ENCODE measurements around the gene FAM241A.

Gene FAM241A

DNA sequence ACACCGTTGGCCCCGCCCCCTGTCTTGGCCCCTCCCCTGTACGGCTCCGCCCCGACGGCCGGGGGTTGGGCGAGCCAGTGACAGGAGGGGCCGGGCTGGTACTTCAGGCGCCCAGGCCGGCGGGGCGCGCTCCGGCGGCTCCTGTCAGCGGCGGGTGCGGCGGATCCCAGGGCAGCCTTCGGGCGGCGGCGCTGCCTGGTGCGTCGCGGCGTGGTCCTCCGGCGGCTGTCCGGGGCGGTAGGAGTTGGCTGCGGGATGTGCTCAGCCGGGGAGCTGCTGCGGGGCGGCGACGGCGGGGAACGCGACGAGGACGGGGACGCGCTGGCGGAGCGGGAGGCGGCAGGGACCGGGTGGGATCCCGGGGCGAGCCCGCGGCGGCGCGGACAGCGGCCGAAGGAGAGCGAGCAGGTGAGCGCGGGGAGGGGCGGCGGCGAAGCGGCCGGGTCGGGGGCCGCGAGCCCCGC lies at the start of gene FAM241A:
Gene FAM241A (plus strand): TSS at position 129 of the 464 bp plus-strand sequence. CDS start 127 bp downstream, at position 256.
- peak; percentile 88 for DNase-seq (ENCODE audit: low read depth)
- TF ChIP-seq, protein P1, sequence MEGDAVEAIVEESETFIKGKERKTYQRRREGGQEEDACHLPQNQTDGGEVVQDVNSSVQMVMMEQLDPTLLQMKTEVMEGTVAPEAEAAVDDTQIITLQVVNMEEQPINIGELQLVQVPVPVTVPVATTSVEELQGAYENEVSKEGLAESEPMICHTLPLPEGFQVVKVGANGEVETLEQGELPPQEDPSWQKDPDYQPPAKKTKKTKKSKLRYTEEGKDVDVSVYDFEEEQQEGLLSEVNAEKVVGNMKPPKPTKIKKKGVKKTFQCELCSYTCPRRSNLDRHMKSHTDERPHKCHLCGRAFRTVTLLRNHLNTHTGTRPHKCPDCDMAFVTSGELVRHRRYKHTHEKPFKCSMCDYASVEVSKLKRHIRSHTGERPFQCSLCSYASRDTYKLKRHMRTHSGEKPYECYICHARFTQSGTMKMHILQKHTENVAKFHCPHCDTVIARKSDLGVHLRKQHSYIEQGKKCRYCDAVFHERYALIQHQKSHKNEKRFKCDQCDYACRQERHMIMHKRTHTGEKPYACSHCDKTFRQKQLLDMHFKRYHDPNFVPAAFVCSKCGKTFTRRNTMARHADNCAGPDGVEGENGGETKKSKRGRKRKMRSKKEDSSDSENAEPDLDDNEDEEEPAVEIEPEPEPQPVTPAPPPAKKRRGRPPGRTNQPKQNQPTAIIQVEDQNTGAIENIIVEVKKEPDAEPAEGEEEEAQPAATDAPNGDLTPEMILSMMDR (conservative IDR thresholded peaks at IDR 0.05; ENCODE audit: low read depth, low read length): no peak
- peak within 1 kb of the TSS; percentile 74 for H3K4me3 ChIP-seq (ENCODE audit: low read depth, low read length)

DNA sequence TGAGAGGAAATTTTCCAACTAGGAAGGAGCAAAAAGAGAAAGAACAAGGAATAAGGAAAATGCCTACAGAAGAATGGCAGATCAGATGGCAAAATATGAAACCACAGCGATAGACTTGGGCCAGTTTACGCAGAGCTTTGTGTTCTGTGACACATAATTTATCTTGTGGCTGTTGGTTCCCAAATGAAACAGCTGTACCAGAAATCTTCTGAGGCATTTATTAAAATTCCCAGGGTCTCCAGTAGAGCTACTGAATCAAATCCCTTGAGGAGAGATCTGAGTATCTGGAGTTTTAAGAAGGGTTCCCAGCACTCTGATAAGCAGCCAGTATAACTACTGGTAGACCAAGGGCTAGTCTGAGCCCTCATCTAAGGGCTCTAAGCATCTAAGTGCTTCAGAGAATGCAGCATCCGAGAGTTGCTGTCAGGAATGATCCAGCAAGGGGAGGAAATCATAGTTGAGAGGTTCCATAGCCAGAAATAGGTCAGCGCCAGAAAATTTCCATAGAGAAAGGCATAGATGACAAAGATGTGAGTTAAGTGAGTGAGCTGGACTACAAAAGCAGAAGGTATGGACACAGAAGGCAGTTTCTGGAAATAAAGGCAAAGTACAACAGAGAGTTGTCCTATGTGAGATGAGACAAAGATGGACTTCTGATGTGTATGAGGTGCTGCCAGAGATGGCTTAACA lies 46.3 kb upstream of the FAM241A start:
- DNase-seq (ENCODE audit: low read depth): no peak
- H3K4me3 ChIP-seq (ENCODE audit: low read depth, low read length): no peak overlapping the region
- TF ChIP-seq, protein P1 (conservative IDR thresholded peaks at IDR 0.05; ENCODE audit: low read depth, low read length): no peak

DNA sequence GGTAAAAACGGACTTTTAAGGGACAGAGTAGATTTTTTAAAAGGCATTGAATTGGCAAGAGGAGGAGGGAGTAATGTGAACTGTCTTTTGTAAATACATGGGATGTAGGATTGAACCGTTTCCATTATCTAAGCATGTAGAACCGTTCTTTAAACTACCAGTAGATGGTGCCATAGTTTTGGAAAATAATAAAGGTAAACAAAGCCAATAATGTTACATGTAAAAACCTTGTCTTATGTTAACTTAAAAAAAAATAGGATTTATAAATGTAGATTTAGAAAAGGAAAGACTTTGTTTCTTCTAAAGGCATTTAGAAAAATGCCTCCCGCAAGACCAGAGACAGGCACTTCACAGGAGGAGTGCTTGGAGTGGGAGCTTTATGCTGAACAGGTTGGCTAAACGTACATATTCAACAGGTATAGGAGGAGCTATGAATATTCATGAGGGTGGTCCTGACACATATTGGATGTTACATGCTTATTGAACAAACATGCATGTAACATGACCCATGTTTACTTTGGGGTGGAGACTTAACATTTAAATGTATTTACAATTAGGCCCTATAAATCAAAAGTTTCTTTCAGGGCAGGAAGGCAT lies 45.5 kb upstream of the FAM241A start:
- peak; percentile 83 for DNase-seq (ENCODE audit: low read depth)
- TF ChIP-seq, protein P1 (conservative IDR thresholded peaks at IDR 0.05; ENCODE audit: low read depth, low read length): peak; percentile 59

DNA sequence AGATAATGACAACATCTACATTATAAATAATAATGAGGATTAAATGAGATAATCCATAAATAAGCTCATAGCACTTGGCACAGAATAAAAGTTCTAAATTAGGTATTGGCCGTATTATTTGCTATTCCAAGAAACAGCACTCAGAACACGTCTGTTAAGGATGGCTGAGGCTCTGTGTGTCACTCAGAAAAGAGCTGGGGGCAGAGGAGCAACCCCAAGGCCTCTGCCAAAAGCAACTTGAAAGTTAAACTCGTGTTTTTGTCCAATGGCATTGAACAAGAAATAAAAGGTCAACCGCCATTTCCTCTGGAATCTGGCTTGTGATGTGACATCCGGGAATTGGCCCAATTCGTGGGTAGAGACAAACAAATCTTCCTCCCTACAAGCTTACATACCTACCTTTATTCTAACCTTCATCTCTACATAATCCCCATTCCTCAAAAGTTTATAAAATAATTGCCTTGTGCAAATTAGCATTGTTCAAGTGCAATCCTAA lies 42.3 kb upstream of the FAM241A start:
- DNase-seq (ENCODE audit: low read depth): no peak
- no peak overlapping the region for H3K4me3 ChIP-seq (ENCODE audit: low read depth, low read length)
- TF ChIP-seq, protein P1 (conservative IDR thresholded peaks at IDR 0.05; ENCODE audit: low read depth, low read length): no peak

More for the DNA sequence above, 45.5 kb upstream of the FAM241A start:
- H3K4me3 ChIP-seq (ENCODE audit: low read depth, low read length): no peak overlapping the region

DNA sequence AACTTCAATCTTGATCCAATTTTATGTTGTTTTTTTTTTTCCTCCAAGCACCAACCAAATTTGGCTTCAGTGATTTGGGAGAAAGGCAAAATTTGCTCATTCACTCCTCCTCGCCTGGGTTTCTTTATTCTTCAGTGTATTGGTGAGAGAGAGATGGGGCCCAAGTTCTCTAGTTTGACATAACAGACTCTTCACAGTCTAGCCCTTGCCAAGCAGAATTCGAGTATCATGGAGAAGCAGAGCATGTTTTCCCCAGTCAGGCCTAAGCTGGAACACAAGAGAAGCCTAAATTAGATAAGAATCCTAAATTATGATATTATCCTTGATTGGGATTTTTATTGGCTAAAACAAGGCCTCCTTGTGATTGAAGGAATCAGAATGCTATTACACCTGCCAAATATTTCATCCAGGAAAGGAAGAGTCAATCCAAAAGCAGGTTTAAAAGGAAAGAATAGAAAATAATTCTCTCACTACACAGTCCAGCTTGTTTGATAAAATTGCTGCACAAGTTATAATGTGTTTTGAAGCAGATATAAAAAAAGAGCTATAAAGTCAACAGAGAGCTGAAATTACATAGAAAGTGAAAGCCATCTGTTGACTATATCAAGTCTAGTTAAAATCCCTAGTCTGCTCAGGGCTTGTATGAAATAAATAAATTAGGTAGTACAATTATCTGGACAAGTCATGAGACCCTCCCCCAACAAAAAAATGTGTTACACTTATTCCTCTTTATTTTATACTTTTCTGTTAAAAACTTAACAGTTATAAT lies 39.9 kb upstream of the FAM241A start:
- TF ChIP-seq, protein P1 (conservative IDR thresholded peaks at IDR 0.05; ENCODE audit: low read depth, low read length): no peak
- H3K4me3 ChIP-seq (ENCODE audit: low read depth, low read length): no peak overlapping the region
- DNase-seq (ENCODE audit: low read depth): no peak

DNA sequence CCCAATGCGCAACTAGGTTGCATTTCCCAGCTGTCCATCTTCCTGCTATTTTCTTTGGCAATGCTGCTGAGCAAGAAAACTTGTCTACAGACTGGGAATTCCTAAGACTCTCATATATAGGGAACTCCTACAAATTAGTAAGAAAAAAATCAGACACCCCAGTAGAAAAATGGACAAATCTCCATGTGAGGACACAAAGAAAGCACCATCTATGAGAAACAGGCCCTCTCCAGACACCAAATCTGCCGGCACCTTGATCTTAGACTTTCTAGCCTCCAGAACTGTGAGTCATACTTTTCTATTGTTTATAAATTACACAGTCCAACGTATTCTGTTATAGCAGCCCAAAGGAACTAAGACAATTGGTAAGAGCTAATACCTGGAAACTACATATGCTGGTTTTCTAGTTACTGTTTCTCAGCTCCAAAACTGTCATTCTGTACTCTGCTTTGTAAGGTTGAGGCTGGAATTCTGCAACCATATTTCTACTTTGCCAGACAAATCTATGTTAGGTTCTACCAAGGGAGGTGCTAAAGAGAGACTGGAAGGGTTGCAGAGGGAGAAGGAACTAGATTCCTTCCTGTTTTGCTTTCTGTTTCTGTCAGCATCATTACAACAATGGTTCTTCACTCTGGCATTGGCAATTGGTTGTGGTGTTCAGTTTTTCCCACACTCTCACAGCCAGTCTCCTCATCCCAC lies 35.7 kb upstream of the FAM241A start:
- DNase-seq (ENCODE audit: low read depth): peak; percentile 51
- TF ChIP-seq, protein P1 (conservative IDR thresholded peaks at IDR 0.05; ENCODE audit: low read depth, low read length): no peak
- H3K4me3 ChIP-seq (ENCODE audit: low read depth, low read length): no peak overlapping the region
